Keratinocyte (primary cell): ENCODE measurements around the gene UBE2J2. TPM values are rescaled to one million over a fixed set of nuclear protein-coding genes. Genes with fewer than 3 reads are reported as not detected.

ENCODE experiments used
- DNase-seq: peaks from one replicate; pipeline ENCODE4 v3.0.0-alpha.2; 2011; ENCODE audit warnings: low read depth, missing footprints, low spot score
- FAIRE-seq: peaks from 2 replicates; lab custom pipeline; 2011; peaks lifted over from hg19 to GRCh38; lab: Jason Lieb, UNC
- H2AFZ ChIP-seq: 2 replicates; pipeline ENCODE4 v1.6.0; 2012; ENCODE audit warnings: low read length, control low read depth, inconsistent platforms; ENCODE audit not compliant: control insufficient read depth
- H3K27ac ChIP-seq: 2 replicates; pipeline ENCODE4 v1.5.1; 2011; ENCODE audit warnings: low read length; ENCODE audit not compliant: control insufficient read depth, insufficient read depth
- H3K27me3 ChIP-seq: 3 replicates; pipeline ENCODE4 v1.6.0; 2011; ENCODE audit warnings: low read length; ENCODE audit not compliant: control insufficient read depth, insufficient read depth; ENCODE audit errors: extremely low read depth
- H3K36me3 ChIP-seq, 2 experiments: 2 replicates in 1 of 2; 3 replicates in 1 of 2; pipeline ENCODE4 v1.5.1; 2011; ENCODE audit warnings: low read length in 2 of 2, mild to moderate bottlenecking in 1 of 2; ENCODE audit not compliant: control insufficient read depth in 2 of 2, insufficient read depth in 2 of 2; ENCODE audit errors: extremely low read depth in 1 of 2
- H3K4me1 ChIP-seq: 3 replicates; pipeline ENCODE4 v1.5.1; 2011; ENCODE audit warnings: low read length; ENCODE audit not compliant: control insufficient read depth, insufficient read depth; ENCODE audit errors: extremely low read depth
- H3K4me2 ChIP-seq: 3 replicates; pipeline ENCODE4 v1.6.0; 2011; ENCODE audit warnings: low read depth, low read length; ENCODE audit not compliant: control insufficient read depth, insufficient read depth; ENCODE audit errors: extremely low read depth
- H3K4me3 ChIP-seq, 3 experiments: fragments of 200-600 bp in 1 of 3; sonication (generic) in 1 of 3; 2 replicates in 2 of 3; 3 replicates in 1 of 3; pipeline ENCODE4 v1.5.1; 2011 to 2016; ENCODE audit warnings: low read length in 3 of 3, mild to moderate bottlenecking in 3 of 3, control low read depth in 2 of 3, inconsistent platforms in 1 of 3, low read depth in 1 of 3, mixed read lengths in 1 of 3, mixed run types in 1 of 3, moderate library complexity in 1 of 3; ENCODE audit not compliant: control insufficient read depth in 2 of 3, insufficient read depth in 2 of 3; ENCODE audit errors: extremely low read depth in 1 of 3
- H3K79me2 ChIP-seq: 2 replicates; pipeline ENCODE4 v1.6.0; 2012; ENCODE audit warnings: low read length; ENCODE audit not compliant: control insufficient read depth, insufficient read depth
- H3K9ac ChIP-seq: 3 replicates; pipeline ENCODE4 v1.6.0; 2011; ENCODE audit warnings: low read length; ENCODE audit not compliant: control insufficient read depth, insufficient read depth; ENCODE audit errors: extremely low read depth
- H3K9me1 ChIP-seq: 3 replicates; pipeline ENCODE4 v1.6.0; 2011; ENCODE audit warnings: low read length; ENCODE audit not compliant: control insufficient read depth, insufficient read depth; ENCODE audit errors: extremely low read depth
- H3K9me3 ChIP-seq: 2 replicates; pipeline ENCODE4 v1.5.1; 2012; ENCODE audit warnings: low read depth, low read length; ENCODE audit not compliant: control insufficient read depth
- H4K20me1 ChIP-seq: 3 replicates; pipeline ENCODE4 v1.6.0; 2011; ENCODE audit warnings: low read length; ENCODE audit not compliant: control insufficient read depth, insufficient read depth; ENCODE audit errors: extremely low read depth
- CTCF ChIP-seq, 3 experiments: IDR thresholded peaks in 1 of 3; conservative IDR thresholded peaks in 1 of 3; optimal IDR thresholded peaks in 1 of 3; 2 replicates in 2 of 3; 3 replicates in 1 of 3; pipeline versions ENCODE3 to v1.5.1; 2011; ENCODE audit warnings: low read length in 3 of 3, mild to moderate bottlenecking in 3 of 3, moderate library complexity in 2 of 3, control low read depth in 1 of 3, inconsistent platforms in 1 of 3; ENCODE audit not compliant: insufficient read depth in 2 of 3; ENCODE audit errors: extremely low read depth in 1 of 3
- EZH2 ChIP-seq: IDR thresholded peaks from one replicate; pipeline ENCODE4 v1.6.1; 2012; ENCODE audit warnings: inconsistent platforms, mild to moderate bottlenecking, low read length, moderate library complexity
- dilution Hi-C: fragments of 300-500 bp; cut with MboI; formaldehyde crosslinking; loops from one replicate; pipeline ENCODE4 v1.7.0; 2020; ENCODE audit warnings: low sequenced_read_pairs; ENCODE audit not compliant: extremely low pct_ligation_motif_present
- polyA plus RNA-seq, 5 experiments: library from polyadenylated mRNA; depleted of rRNA in 3 of 5; stranded (reverse) in 3 of 5; stranded (forward) in 1 of 5; unstranded in 1 of 5; fragments of >200 nt; gene quantifications; 1 replicate in 1 of 5; 2 replicates in 3 of 5; 3 replicates in 1 of 5; pipeline versions ENCODE4 v1.2.1 to v1.2.3, GENCODE V29; 2011 to 2012; ENCODE audit warnings: missing spikeins in 2 of 5, low read depth in 1 of 5, low replicate concordance in 1 of 5

UBE2J2 gene
- polyA plus RNA-seq, 1 donor (not counting 4 experiments of a cell fraction or from before 2014, with no cell fraction given): 27.0 TPM

DNA sequence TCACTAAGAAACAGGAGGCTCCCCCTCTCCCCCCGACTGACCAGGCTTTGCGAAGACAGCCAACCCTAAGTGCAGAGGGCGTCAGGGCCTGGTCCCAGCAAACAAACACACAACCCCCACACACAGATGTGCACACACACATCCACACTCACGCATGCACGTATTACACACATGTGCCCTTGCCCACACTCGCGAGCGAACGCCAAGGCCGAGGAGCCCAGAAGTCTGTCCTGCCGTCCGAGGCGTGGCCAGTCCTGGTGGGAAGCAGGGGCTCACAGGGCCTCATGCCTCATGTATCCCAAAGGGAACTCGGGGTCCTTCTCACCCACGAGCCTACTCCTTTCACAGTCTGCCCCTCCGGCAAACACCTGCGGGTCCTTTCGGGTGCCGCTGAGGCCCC is 43.9 kb downstream of the UBE2J2 start:
- dilution Hi-C loops: no loop called here
- FAIRE-seq (no peak), DNase-seq (no peak)
- Histone ChIP-seq H3K36me3 (peaks cover 13 to 35% of the 10 kb centered on the region in 2 experiments), H3K4me3 (no peak overlapping the region), H3K27me3 (no peaks in the 10 kb centered on the region), H3K9ac (no peak overlapping the region), H3K79me2 (peaks cover 81% of the 10 kb centered on the region), H3K4me1 (peaks cover 8% of the 10 kb centered on the region), H3K27ac (no peak overlapping the region), H3K9me3 (peaks cover 4% of the 10 kb centered on the region), H2AFZ (no peak overlapping the region), H3K4me2 (no peak overlapping the region), H3K9me1 (no peaks in the 10 kb centered on the region), H4K20me1 (peaks cover 5% of the 10 kb centered on the region)
- TF ChIP-seq CTCF (optimal IDR thresholded peaks at IDR 0.05 in 1 of 3, IDR thresholded peaks at IDR 0.05 in 1 of 3, conservative IDR thresholded peaks at IDR 0.05 in 1 of 3; ENCODE audit: extremely low read depth in 1 of 3, insufficient read depth in 2 of 3, low read length in 3 of 3) (no peak), EZH2 (no peak)

GRCh38 chr1:1228596-1229321 is 44.9 kb downstream of the UBE2J2 start:
- no peak overlapping the region for H3K4me3 ChIP-seq
- TF ChIP-seq EZH2: no peak
- TF ChIP-seq CTCF (optimal IDR thresholded peaks at IDR 0.05 in 1 of 3, IDR thresholded peaks at IDR 0.05 in 1 of 3, conservative IDR thresholded peaks at IDR 0.05 in 1 of 3; ENCODE audit: extremely low read depth in 1 of 3, insufficient read depth in 2 of 3, low read length in 3 of 3): no peak
- peaks cover 8% of the 10 kb centered on the region for H3K4me1 ChIP-seq
- peaks cover 13 to 32% of the 10 kb centered on the region in 2 experiments for H3K36me3 ChIP-seq
- H3K27me3 ChIP-seq: no peaks in the 10 kb centered on the region
- FAIRE-seq: no peak
- dilution Hi-C loops: no loop called here
- H3K27ac ChIP-seq: no peak overlapping the region
- no peak overlapping the region for H3K4me2 ChIP-seq
- H3K79me2 ChIP-seq: peaks cover 81% of the 10 kb centered on the region
- H3K9ac ChIP-seq: no peak overlapping the region
- no peak overlapping the region for H2AFZ ChIP-seq
- no peaks in the 10 kb centered on the region for H3K9me1 ChIP-seq
- peaks cover 5% of the 10 kb centered on the region for H4K20me1 ChIP-seq
- DNase-seq: no peak
- peaks cover 4% of the 10 kb centered on the region for H3K9me3 ChIP-seq
